ENCODE data around the gene JOSD1. TPM values are rescaled to one million over a fixed set of nuclear protein-coding genes. Genes with fewer than 3 reads are reported as not detected.

The JOSD1 gene
- total and polyA plus RNA-seq, 2 donors (not counting 3 experiments of a cell fraction or from before 2014, with no cell fraction given) = 61.7 to 73.1 TPM

- FAIRE-seq = no peak
- DNase-seq (ENCODE audit: low read depth, low spot score) = no peak
- no TSS peak for BruUV-seq (replicated peaks)
- CTCF ChIA-PET = interaction anchor here (1.5 kb wide), 1 partner anchor 15 kb away, joined by 4 read pairs; no protein-coding TSS in a partner anchor
- dilution Hi-C loops (cut with MboI; ENCODE audit: extremely low pct_ligation_motif_present, low sequenced_read_pairs) = no loop called here
- Histone ChIP-seq H2AFZ (ENCODE audit: low read depth, low read length) (no peak overlapping the region), H3K9me1 (replicated peaks; ENCODE audit: control insufficient read depth, extremely low read depth, insufficient read depth, low read length) (no peaks in the 10 kb centered on the region), H3K9ac (replicated peaks; ENCODE audit: extremely low read depth, insufficient read depth, low read length) (no peak overlapping the region), H3K9me3 (replicated peaks; ENCODE audit: control insufficient read depth, insufficient read depth, low read length) (no peaks in the 10 kb centered on the region), H3K4me2 (ENCODE audit: insufficient read depth, low read length) (no peak overlapping the region), H3K27ac (ENCODE audit: insufficient read depth, low read depth, low read length) (no peak overlapping the region), H3K79me2 (ENCODE audit: control insufficient read depth, insufficient read depth, low read length) (no peaks in the 10 kb centered on the region), H3K4me3 (replicated peaks in 1 of 3; ENCODE audit: insufficient read depth in 1 of 3, low read depth in 1 of 3, low read length in 3 of 3) (no peak overlapping the region), H3K27me3 (ENCODE audit: control insufficient read depth in 2 of 2, insufficient read depth in 2 of 2, low read length in 2 of 2) (no peaks in the 10 kb centered on the region), H3K4me1 (ENCODE audit: control insufficient read depth, extremely low read depth, insufficient read depth, low read length) (no peaks in the 10 kb centered on the region), H3K36me3 (ENCODE audit: control insufficient read depth in 2 of 2, extremely low read depth in 1 of 2, insufficient read depth in 2 of 2, low read length in 2 of 2) (peaks cover 17 to 65% of the 10 kb centered on the region in 2 experiments), H4K20me1 (replicated peaks; ENCODE audit: control insufficient read depth, extremely low read depth, insufficient read depth, low read length) (no peaks in the 10 kb centered on the region)
- intact Hi-C loops (cut with micrococcal nuclease) = no loop called here
- POLR2A ChIA-PET = no interaction called here
- TF ChIP-seq CTCF (IDR thresholded peaks at IDR 0.05; ENCODE audit: extremely low read depth in 1 of 2, insufficient read depth in 1 of 2, low read depth in 1 of 2, low read length in 2 of 2) (no peak), EZH2 (IDR thresholded peaks at IDR 0.05; ENCODE audit: borderline replicate concordance, low read depth, low read length, severe bottlenecking) (no peak), POLR2AphosphoS5 (IDR thresholded peaks at IDR 0.05; ENCODE audit: insufficient read depth, low read depth, low read length) (no peak)
Measured at GRCh38 chr22:38740116-38740723, 39.5 kb upstream of the JOSD1 start.
